Neural cell (in vitro differentiated cells): ENCODE measurements around the gene TGFBR2. TPM values are rescaled to one million over a fixed set of nuclear protein-coding genes. Genes with fewer than 3 reads are reported as not detected.

Experiments
- H2AFZ ChIP-seq: fragments of 200-600, 300-800 bp; sonication (generic), shearing (Covaris generic); 2 replicates; pipeline ENCODE4 v1.6.0; 2014; ENCODE audit warnings: low read depth, mild to moderate bottlenecking, antibody characterized with exemption, low read length, moderate library complexity
- H3F3A ChIP-seq: fragments of 200-600 bp; shearing (Covaris generic); 2 replicates; pipeline ENCODE4 v1.6.1; 2016; ENCODE audit warnings: mild to moderate bottlenecking, moderate library complexity, mixed read lengths, antibody characterized with exemption, low read length; ENCODE audit not compliant: insufficient read depth, poor library complexity, severe bottlenecking
- H3K27ac ChIP-seq: fragments of 200-600, 300-800 bp; sonication (generic), shearing (Covaris generic); 2 replicates; pipeline ENCODE4 v1.5.1; 2014; ENCODE audit warnings: mild to moderate bottlenecking, low read length, moderate library complexity
- H3K27me3 ChIP-seq: fragments of 300-800, 200-600 bp; sonication (generic), shearing (Covaris generic); 2 replicates; pipeline ENCODE4 v1.6.0; 2014; ENCODE audit warnings: mild to moderate bottlenecking, low read depth, low read length, moderate library complexity; ENCODE audit not compliant: insufficient read depth
- H3K36me3 ChIP-seq: fragments of 300-800, 200-600 bp; sonication (generic), shearing (Covaris generic); 2 replicates; pipeline ENCODE4 v1.5.1; 2014; ENCODE audit warnings: mild to moderate bottlenecking, antibody characterized with exemption, low read length, moderate library complexity; ENCODE audit not compliant: insufficient read depth
- H3K4me2 ChIP-seq: fragments of 300-800, 200-600 bp; sonication (generic), shearing (Covaris generic); 2 replicates; pipeline ENCODE4 v1.6.0; 2014; ENCODE audit warnings: mild to moderate bottlenecking, low read length
- H3K4me3 ChIP-seq: fragments of 300-800, 200-600 bp; sonication (generic), shearing (Covaris generic); 2 replicates; pipeline ENCODE4 v1.5.1; 2014; ENCODE audit warnings: mild to moderate bottlenecking, low read length, moderate library complexity
- H3K79me2 ChIP-seq: fragments of 200-600 bp; shearing (Covaris generic); replicated peaks from 2 replicates; pipeline ENCODE4 v1.6.0; 2014; ENCODE audit warnings: mild to moderate bottlenecking, low read length, moderate library complexity; ENCODE audit not compliant: insufficient read depth
- H3K9ac ChIP-seq: fragments of 300-800, 200-600 bp; sonication (generic), shearing (Covaris generic); 2 replicates; pipeline ENCODE4 v1.6.1; 2016; ENCODE audit warnings: mild to moderate bottlenecking, low read length, mixed read lengths
- H3K9me2 ChIP-seq: fragments of 200-600 bp; shearing (Covaris generic); 2 replicates; pipeline ENCODE4 v1.6.1; 2016; ENCODE audit warnings: mild to moderate bottlenecking, low read length, mixed read lengths; ENCODE audit not compliant: insufficient read depth
- H3K9me3 ChIP-seq: fragments of 200-600, 300-800 bp; sonication (generic), shearing (Covaris generic); 2 replicates; pipeline ENCODE4 v1.6.1; 2016; ENCODE audit warnings: mild to moderate bottlenecking, mixed run types, low read length, moderate library complexity, mixed read lengths
- H4K20me1 ChIP-seq: fragments of 200-600 bp; shearing (Covaris generic); 2 replicates; pipeline ENCODE4 v1.6.1; 2016; ENCODE audit warnings: mild to moderate bottlenecking, mixed run types; ENCODE audit not compliant: insufficient read depth
- CTCF ChIP-seq: fragments of 450-650 bp; IDR thresholded peaks from 2 replicates; pipeline ENCODE4 v1.5.1; 2014; ENCODE audit warnings: antibody characterized with exemption, mild to moderate bottlenecking, moderate library complexity; ENCODE audit not compliant: poor library complexity, severe bottlenecking
- EP300 ChIP-seq: fragments of 450-650 bp; conservative IDR thresholded peaks from 2 replicates; pipeline ENCODE4 v1.6.1; 2014; ENCODE audit warnings: antibody characterized with exemption, mild to moderate bottlenecking, moderate library complexity; ENCODE audit not compliant: poor library complexity, severe bottlenecking
- MXI1 ChIP-seq: fragments of 450-650 bp; conservative IDR thresholded peaks from 2 replicates; pipeline ENCODE4 v1.6.1; 2014; ENCODE audit warnings: antibody characterized with exemption, mild to moderate bottlenecking; ENCODE audit not compliant: poor library complexity, severe bottlenecking
- POLR2AphosphoS5 ChIP-seq: IDR thresholded peaks from 2 replicates; pipeline ENCODE4 v1.6.1; 2012
- RAD21 ChIP-seq: fragments of 450-650 bp; conservative IDR thresholded peaks from 2 replicates; pipeline ENCODE4 v1.6.1; 2014; ENCODE audit warnings: antibody characterized with exemption, mild to moderate bottlenecking, moderate library complexity
- REST ChIP-seq: IDR thresholded peaks from 2 replicates; pipeline ENCODE4 v1.6.1; 2012; ENCODE audit warnings: borderline replicate concordance
- SMC3 ChIP-seq: fragments of 450-650 bp; conservative IDR thresholded peaks from 2 replicates; pipeline ENCODE4 v1.6.1; 2014; ENCODE audit warnings: antibody characterized with exemption, mild to moderate bottlenecking, moderate library complexity; ENCODE audit not compliant: poor library complexity
- TAF1 ChIP-seq: IDR thresholded peaks from 2 replicates; pipeline ENCODE4 v1.6.1; 2012; ENCODE audit warnings: low read depth
- polyA plus RNA-seq: library from polyadenylated mRNA; depleted of rRNA; stranded (reverse); fragments of >200 nt; gene quantifications from 2 replicates; pipeline ENCODE4 v1.2.3, GENCODE V29; 2014

Gene TGFBR2
- polyA plus RNA-seq, 1 donor from 2014 or later, result not detected

- Histone ChIP-seq H4K20me1 (no peaks in the 10 kb centered on the region), H3K36me3 (no peaks in the 10 kb centered on the region), H3K4me3 (no peak overlapping the region), H3K9ac (no peak overlapping the region), H2AFZ (no peak overlapping the region), H3K4me2 (no peak overlapping the region), H3K27ac (no peak overlapping the region), H3K27me3 (no peaks in the 10 kb centered on the region), H3F3A (no peaks in the 10 kb centered on the region), H3K9me2 (no peaks in the 10 kb centered on the region), H3K79me2 (no peaks in the 10 kb centered on the region), H3K9me3 (no peaks in the 10 kb centered on the region)
- TF ChIP-seq EP300 (peak; percentile 94), REST (no peak), POLR2AphosphoS5 (peak; percentile 93), SMC3 (no peak)
These were observed 7.5 kb upstream of the TGFBR2 start for GRCh38 chr3:30598668-30599545.

GRCh38 chr3:30600572-30600971, 5.8 kb upstream of the TGFBR2 start:
- H3K4me3 ChIP-seq, result no peak overlapping the region

More at GRCh38 chr3:30600572-30600971, 5.8 kb upstream of the TGFBR2 start:
- no peaks in the 10 kb centered on the region for H3K79me2 ChIP-seq
- H3K4me2 ChIP-seq, result no peak overlapping the region
- no peak for TF ChIP-seq TAF1
- TF ChIP-seq MXI1, result no peak
- no peak for TF ChIP-seq CTCF
- no peak for TF ChIP-seq RAD21
- no peak for TF ChIP-seq POLR2AphosphoS5
- H3K36me3 ChIP-seq, result no peaks in the 10 kb centered on the region
- H3K9me2 ChIP-seq, result no peaks in the 10 kb centered on the region
- no peaks in the 10 kb centered on the region for H4K20me1 ChIP-seq
- H2AFZ ChIP-seq, result no peak overlapping the region
- no peaks in the 10 kb centered on the region for H3F3A ChIP-seq
- no peaks in the 10 kb centered on the region for H3K9me3 ChIP-seq
- H3K9ac ChIP-seq, result no peak overlapping the region
- H3K27ac ChIP-seq, result no peak overlapping the region
- H3K27me3 ChIP-seq, result peaks cover 12% of the 10 kb centered on the region
